Karpas-422 (cell line): ENCODE results near the gene SAT1. TPM values are rescaled to one million over a fixed set of nuclear protein-coding genes. Genes with fewer than 3 reads are reported as not detected.
A peak's percentile ranks its signal among the peaks of the same experiment; 100 is the strongest.

Experiments used
- DNase-seq: peaks from one replicate; pipeline ENCODE4 v3.0.0-alpha.2; 2015
- H2AFZ ChIP-seq: fragments of 200-600 bp; sonication (generic); 2 replicates; pipeline ENCODE4 v1.6.1; 2014; ENCODE audit warnings: antibody characterized with exemption, low read length, mixed read lengths
- H3K27ac ChIP-seq: fragments of 200-600 bp; sonication (generic); 2 replicates; pipeline ENCODE4 v1.5.1; 2014; ENCODE audit warnings: mild to moderate bottlenecking, low read length, moderate library complexity
- H3K27me3 ChIP-seq: fragments of 200-600 bp; sonication (generic); 2 replicates; pipeline ENCODE4 v1.6.1; 2014; ENCODE audit warnings: low read length, mixed read lengths
- H3K36me3 ChIP-seq: fragments of 200-600 bp; sonication (generic); 2 replicates; pipeline ENCODE4 v1.6.1; 2014; ENCODE audit warnings: low read length, mixed read lengths; ENCODE audit not compliant: insufficient read depth
- H3K4me1 ChIP-seq: fragments of 200-600 bp; sonication (generic); 2 replicates; pipeline ENCODE4 v1.6.1; 2014; ENCODE audit warnings: mild to moderate bottlenecking, low read length, mixed read lengths
- H3K4me2 ChIP-seq: fragments of 200-600 bp; sonication (generic); 2 replicates; pipeline ENCODE4 v1.6.1; 2014; ENCODE audit warnings: low read length, low read depth, mild to moderate bottlenecking; ENCODE audit not compliant: poor library complexity, severe bottlenecking
- H3K4me3 ChIP-seq: fragments of 200-600 bp; sonication (generic); 2 replicates; pipeline ENCODE4 v1.5.1; 2014; ENCODE audit warnings: mild to moderate bottlenecking, antibody characterized with exemption, low read length, mixed read lengths
- H3K79me2 ChIP-seq: fragments of 200-600 bp; sonication (generic); 2 replicates; pipeline ENCODE4 v1.6.1; 2014; ENCODE audit warnings: mild to moderate bottlenecking, low read length, mixed read lengths
- H3K9ac ChIP-seq: fragments of 200-600 bp; sonication (generic); 2 replicates; pipeline ENCODE4 v1.6.0; 2014; ENCODE audit warnings: low read length
- H3K9me2 ChIP-seq: fragments of 200-600 bp; sonication (generic), shearing (Covaris generic); replicated peaks from 2 replicates; pipeline ENCODE4 v1.6.0; 2014; ENCODE audit warnings: mild to moderate bottlenecking, low read length, moderate library complexity; ENCODE audit not compliant: insufficient read depth
- H3K9me3 ChIP-seq: fragments of 300-700, 200-600 bp; sonication (generic); 2 replicates; pipeline ENCODE4 v1.6.1; 2014; ENCODE audit warnings: low read length, mixed read lengths
- H4K20me1 ChIP-seq: fragments of 200-600 bp; sonication (generic); 2 replicates; pipeline ENCODE4 v1.6.1; 2014; ENCODE audit warnings: mild to moderate bottlenecking, antibody characterized with exemption, low read length, low read depth; ENCODE audit not compliant: insufficient read depth
- total RNA-seq: library from RNA; depleted of rRNA; stranded (reverse); fragments of >200 nt; shearing (Covaris generic); gene quantifications from 2 replicates; pipeline ENCODE4 v1.2.3, GENCODE V29; 2014; ENCODE audit warnings: low replicate concordance

The SAT1 gene
- total RNA-seq, 1 experiment from 2014 or later = 256 TPM

DNA sequence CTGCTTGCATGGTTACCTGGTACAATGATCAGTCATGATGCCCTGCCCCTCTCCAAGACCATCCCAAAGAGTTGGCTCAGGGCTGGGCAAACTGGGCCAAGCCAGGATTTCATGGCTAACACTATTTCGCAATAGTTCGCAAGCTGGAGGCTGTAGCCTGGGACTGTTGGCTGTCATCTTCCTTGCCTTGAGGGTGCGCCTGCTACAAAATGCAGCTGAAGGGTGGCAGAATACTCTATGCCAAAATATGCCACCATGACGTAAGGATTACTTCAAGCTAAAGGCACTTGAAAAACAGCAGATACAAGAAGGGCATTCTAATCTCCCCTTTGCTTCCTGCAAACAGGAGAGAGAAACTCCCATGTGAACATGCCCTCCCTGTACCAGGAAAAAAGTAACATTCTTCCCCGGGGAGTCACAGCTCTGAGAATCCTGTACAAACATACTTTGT lies 21.0 kb downstream of the SAT1 start:
- DNase-seq = no peak
- Histone ChIP-seq H3K27me3 (no peaks in the 10 kb centered on the region), H3K4me2 (no peak overlapping the region), H3K27ac (peak overlapping the region; percentile 84), H4K20me1 (no peaks in the 10 kb centered on the region), H3K36me3 (no peaks in the 10 kb centered on the region), H3K4me3 (no peak overlapping the region), H3K9me2 (no peaks in the 10 kb centered on the region), H3K4me1 (peaks cover 43% of the 10 kb centered on the region), H3K9me3 (no peaks in the 10 kb centered on the region), H3K9ac (no peak overlapping the region), H2AFZ (peak overlapping the region; percentile 25; the same call in 1 of the 2 replicates), H3K79me2 (no peaks in the 10 kb centered on the region)

DNA sequence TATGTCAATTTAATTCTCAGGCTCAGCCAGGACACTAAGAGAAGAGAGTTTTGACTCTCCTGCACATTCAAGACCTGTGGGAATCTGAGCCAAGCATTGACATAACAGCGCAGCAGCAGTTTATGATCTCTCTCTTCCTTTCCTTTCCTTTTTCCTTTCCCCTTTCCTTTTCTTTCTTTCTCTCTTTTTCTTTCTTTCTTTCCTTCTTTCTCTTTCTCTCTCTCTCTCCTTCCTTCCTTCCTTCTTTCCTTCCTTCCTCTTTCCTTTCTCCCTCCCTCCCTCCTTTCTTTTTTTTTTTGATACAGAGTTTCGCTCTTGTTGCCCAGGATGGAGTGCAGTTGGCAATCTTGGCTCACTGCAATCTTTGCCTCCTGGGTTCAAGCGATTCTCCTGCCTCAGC lies 21.6 kb downstream of the SAT1 start:
- Histone ChIP-seq H3K4me1 (peaks cover 46% of the 10 kb centered on the region), H2AFZ (peak overlapping the region; percentile 25; the same call in 1 of the 2 replicates), H3K9ac (no peak overlapping the region), H3K27me3 (no peaks in the 10 kb centered on the region), H3K4me3 (no peak overlapping the region), H3K9me3 (no peaks in the 10 kb centered on the region), H3K27ac (peak overlapping the region; percentile 84), H3K36me3 (no peaks in the 10 kb centered on the region), H4K20me1 (no peaks in the 10 kb centered on the region), H3K9me2 (no peaks in the 10 kb centered on the region), H3K4me2 (no peak overlapping the region), H3K79me2 (no peaks in the 10 kb centered on the region)
- no peak for DNase-seq

DNA sequence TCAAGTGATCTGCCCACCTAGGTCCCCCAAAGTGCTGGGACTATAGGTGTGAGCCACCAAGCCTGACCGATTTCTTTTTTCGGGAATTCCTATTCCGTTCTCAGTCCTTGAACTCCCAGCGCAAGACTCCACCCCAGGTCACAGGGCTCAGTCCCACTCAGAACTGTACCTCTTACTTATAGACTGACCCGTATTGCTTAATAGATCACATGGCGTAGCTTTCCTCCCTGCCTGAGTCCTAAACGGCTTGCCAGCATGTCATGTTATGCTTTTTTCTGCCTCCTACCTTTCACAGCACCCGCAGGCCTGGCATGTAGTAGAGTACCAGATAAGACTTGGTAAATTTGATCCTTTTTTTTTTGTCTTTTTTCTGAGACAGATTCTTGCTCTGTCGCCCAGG lies 22.4 kb downstream of the SAT1 start:
- Histone ChIP-seq H3K27ac (no peak overlapping the region), H3K4me2 (no peak overlapping the region), H2AFZ (no peak overlapping the region)

DNA sequence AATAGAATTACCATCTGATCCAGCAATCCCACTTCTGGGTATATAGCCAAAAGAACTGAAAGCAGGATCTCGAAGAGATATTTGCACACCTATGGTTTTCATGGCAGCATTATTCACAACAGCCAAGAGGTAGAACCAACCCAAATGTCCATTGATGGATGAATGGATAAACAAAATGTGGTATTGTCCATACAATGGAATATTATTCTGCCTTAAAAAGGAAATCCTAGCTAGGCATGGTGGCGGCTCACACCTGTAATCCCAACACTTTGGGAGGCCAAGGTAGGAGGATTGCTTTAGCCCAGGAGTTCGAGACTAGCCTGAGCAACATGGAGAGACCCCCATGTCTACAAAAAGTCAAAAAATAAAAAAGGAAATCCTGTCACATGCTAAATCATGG lies 27.3 kb downstream of the SAT1 start:
- peak overlapping the region; percentile 53 for H3K4me3 ChIP-seq
- H3K27ac ChIP-seq = peak overlapping the region; percentile 94
- no peaks in the 10 kb centered on the region for H3K79me2 ChIP-seq
- H3K9me2 ChIP-seq = no peaks in the 10 kb centered on the region
- peaks cover 39% of the 10 kb centered on the region for H3K4me1 ChIP-seq
- no peak for DNase-seq
- no peaks in the 10 kb centered on the region for H4K20me1 ChIP-seq
- H3K9ac ChIP-seq = peak overlapping the region; percentile 64
- H3K9me3 ChIP-seq = peaks cover 3% of the 10 kb centered on the region; the same call in 1 of the 2 replicates
- H2AFZ ChIP-seq = 0 out of 2 replicates have a peak overlapping the region, but pooled peaks have one; percentile 69
- H3K36me3 ChIP-seq = no peaks in the 10 kb centered on the region
- H3K4me2 ChIP-seq = peak overlapping the region; percentile 70
- H3K27me3 ChIP-seq = no peaks in the 10 kb centered on the region

More for the DNA sequence above, 22.4 kb downstream of the SAT1 start:
- H3K9ac ChIP-seq = no peak overlapping the region
- H3K36me3 ChIP-seq = no peaks in the 10 kb centered on the region
- H3K4me1 ChIP-seq = peaks cover 46% of the 10 kb centered on the region
- H3K9me3 ChIP-seq = no peaks in the 10 kb centered on the region
- no peaks in the 10 kb centered on the region for H3K79me2 ChIP-seq
- H3K9me2 ChIP-seq = no peaks in the 10 kb centered on the region
- no peaks in the 10 kb centered on the region for H3K27me3 ChIP-seq
- DNase-seq = no peak
- H4K20me1 ChIP-seq = no peaks in the 10 kb centered on the region
- H3K4me3 ChIP-seq = no peak overlapping the region

DNA sequence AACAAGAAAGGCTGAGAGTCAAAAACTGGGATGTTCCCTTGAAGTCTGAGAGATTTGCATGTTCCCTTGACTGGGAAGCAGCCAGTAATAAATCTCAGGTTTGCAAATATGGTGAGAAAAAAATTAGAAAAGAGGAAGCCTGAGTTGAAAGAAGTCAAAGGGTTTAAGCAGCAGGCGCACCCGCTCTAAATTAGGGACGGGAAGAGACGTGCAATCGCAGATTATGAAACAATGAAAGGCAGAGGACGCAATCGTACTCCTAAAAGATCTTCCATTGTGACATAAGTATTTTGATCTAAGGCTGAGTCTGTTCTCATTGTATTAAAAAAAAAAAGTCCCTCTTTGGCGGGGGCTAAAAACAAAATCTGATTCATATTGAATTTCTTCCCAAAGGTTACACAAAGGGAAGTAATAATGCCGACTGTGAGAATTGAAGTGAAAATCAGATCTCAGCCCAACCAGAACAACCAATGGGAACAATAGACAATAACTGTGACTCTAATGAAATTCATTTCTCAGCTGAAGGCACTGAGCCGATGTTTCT lies 28.2 kb downstream of the SAT1 start:
- H3K4me2 ChIP-seq = peak overlapping the region; percentile 70

DNA sequence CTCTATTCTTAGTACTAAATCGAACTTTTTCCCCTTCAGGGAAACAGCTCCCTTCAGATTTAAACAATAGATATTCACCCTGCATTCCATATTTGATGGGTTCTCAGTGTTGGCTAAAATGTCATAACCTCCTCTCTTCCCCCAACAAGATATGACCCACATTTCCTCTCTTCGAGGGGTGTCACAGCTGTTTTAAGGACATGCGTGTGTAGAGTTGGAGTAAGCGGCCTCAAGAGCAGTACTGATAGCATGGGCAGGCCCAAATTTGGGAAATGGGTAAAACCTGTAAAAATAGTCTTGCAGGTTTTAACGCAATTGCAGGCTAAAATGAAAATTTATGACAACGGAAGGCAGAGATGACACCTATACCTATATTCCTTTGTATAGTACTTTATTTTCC lies 28.7 kb downstream of the SAT1 start:
- H3K4me1 ChIP-seq = peaks cover 49% of the 10 kb centered on the region
- peaks cover 3% of the 10 kb centered on the region; the same call in 1 of the 2 replicates for H3K9me3 ChIP-seq
- H2AFZ ChIP-seq = peak overlapping the region; percentile 69; the same call in 1 of the 2 replicates
- peak overlapping the region; percentile 53 for H3K4me3 ChIP-seq
- no peaks in the 10 kb centered on the region for H3K9me2 ChIP-seq
- peak overlapping the region; percentile 64 for H3K9ac ChIP-seq
- no peak for DNase-seq
- no peaks in the 10 kb centered on the region for H3K36me3 ChIP-seq
- H3K27me3 ChIP-seq = no peaks in the 10 kb centered on the region
- no peaks in the 10 kb centered on the region for H4K20me1 ChIP-seq
- no peaks in the 10 kb centered on the region for H3K79me2 ChIP-seq
- peak overlapping the region; percentile 94 for H3K27ac ChIP-seq
- H3K4me2 ChIP-seq = peak overlapping the region; percentile 70

More for the DNA sequence above, 28.2 kb downstream of the SAT1 start:
- no peaks in the 10 kb centered on the region for H3K9me2 ChIP-seq
- no peaks in the 10 kb centered on the region for H4K20me1 ChIP-seq
- peak; percentile 80 for DNase-seq
- H2AFZ ChIP-seq = peak overlapping the region; percentile 69
- peak overlapping the region; percentile 53 for H3K4me3 ChIP-seq
- no peaks in the 10 kb centered on the region for H3K27me3 ChIP-seq
- H3K36me3 ChIP-seq = no peaks in the 10 kb centered on the region
- H3K79me2 ChIP-seq = no peaks in the 10 kb centered on the region
- H3K9me3 ChIP-seq = peaks cover 3% of the 10 kb centered on the region; the same call in 1 of the 2 replicates
- peaks cover 47% of the 10 kb centered on the region for H3K4me1 ChIP-seq
- peak overlapping the region; percentile 64 for H3K9ac ChIP-seq
- H3K27ac ChIP-seq = peak overlapping the region; percentile 94

DNA sequence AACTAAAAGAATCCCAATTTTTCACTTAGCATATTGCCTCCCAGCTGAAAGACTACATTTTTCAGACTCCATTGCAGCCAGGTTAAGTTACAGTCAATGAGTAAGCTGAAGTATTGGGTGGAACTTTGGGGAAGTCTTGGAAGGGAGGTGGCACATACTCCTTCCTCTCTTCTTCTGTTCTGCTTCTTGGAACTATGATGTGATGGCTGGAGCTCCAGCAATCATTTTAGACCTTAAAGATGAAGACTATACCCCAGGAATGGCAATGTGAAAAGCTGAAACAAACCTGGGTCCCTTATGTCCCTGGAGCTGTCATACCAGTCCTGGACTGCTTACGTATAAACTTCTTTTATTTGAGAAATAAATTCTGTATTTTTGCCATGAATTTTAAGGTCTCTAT lies 30.8 kb downstream of the SAT1 start:
- Histone ChIP-seq H3K9ac (no peak overlapping the region), H3K4me1 (peaks cover 49% of the 10 kb centered on the region), H3K4me2 (no peak overlapping the region), H2AFZ (no peak overlapping the region), H3K9me2 (no peaks in the 10 kb centered on the region), H3K79me2 (no peaks in the 10 kb centered on the region), H3K27ac (no peak overlapping the region), H3K36me3 (no peaks in the 10 kb centered on the region), H3K27me3 (no peaks in the 10 kb centered on the region), H4K20me1 (no peaks in the 10 kb centered on the region), H3K9me3 (peaks cover 3% of the 10 kb centered on the region; the same call in 1 of the 2 replicates), H3K4me3 (no peak overlapping the region)
- no peak for DNase-seq

DNA sequence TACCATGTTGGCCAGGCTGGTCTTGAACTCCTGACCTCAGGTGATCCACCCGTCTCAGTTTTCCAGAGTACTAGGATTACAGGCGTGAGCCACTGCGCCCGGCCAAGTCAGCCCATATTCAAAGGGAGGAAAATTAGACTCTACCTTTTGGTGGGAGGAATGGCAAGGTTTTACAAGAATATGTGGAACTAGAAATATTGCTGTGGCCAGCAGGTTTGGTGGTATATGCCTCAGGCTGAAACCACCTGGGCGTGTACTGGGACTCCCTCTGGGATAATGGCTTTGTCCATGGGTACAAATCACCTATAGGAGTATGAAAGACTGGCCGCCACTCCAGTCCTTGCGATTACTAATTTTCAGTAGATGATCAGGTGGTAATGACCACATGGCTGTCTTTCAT lies 32.4 kb downstream of the SAT1 start:
- Histone ChIP-seq H4K20me1 (no peaks in the 10 kb centered on the region), H3K9ac (no peak overlapping the region), H3K4me1 (peaks cover 46% of the 10 kb centered on the region), H3K36me3 (no peaks in the 10 kb centered on the region), H2AFZ (peak overlapping the region; percentile 18; the same call in 1 of the 2 replicates), H3K4me3 (no peak overlapping the region), H3K79me2 (no peaks in the 10 kb centered on the region), H3K27me3 (no peaks in the 10 kb centered on the region), H3K9me3 (peaks cover 3% of the 10 kb centered on the region; the same call in 1 of the 2 replicates), H3K27ac (no peak overlapping the region), H3K9me2 (no peaks in the 10 kb centered on the region), H3K4me2 (no peak overlapping the region)
- DNase-seq = no peak
